Measurements from ENCODE around the gene HDAC4.

Gene HDAC4

GRCh38 chr2:239265681-239266433 lies 135.0 kb downstream of the HDAC4 start:
- no peak for DNase-seq (ENCODE audit: low read depth)
- TF ChIP-seq CTCF (conservative IDR thresholded peaks at IDR 0.05; ENCODE audit: low read depth, low read length), result no peak
- H3K4me3 ChIP-seq (ENCODE audit: low read depth, low read length), result no peak overlapping the region

GRCh38 chr2:239264838-239265651 lies 135.8 kb downstream of the HDAC4 start:
- H3K4me3 ChIP-seq (ENCODE audit: low read depth, low read length), result no peak overlapping the region
- peak; percentile 82 for DNase-seq (ENCODE audit: low read depth)
- peak; percentile 5 for TF ChIP-seq CTCF (conservative IDR thresholded peaks at IDR 0.05; ENCODE audit: low read depth, low read length)

GRCh38 chr2:239264492-239264837 lies 136.4 kb downstream of the HDAC4 start:
- no peak for TF ChIP-seq CTCF (conservative IDR thresholded peaks at IDR 0.05; ENCODE audit: low read depth, low read length)
- no peak overlapping the region for H3K4me3 ChIP-seq (ENCODE audit: low read depth, low read length)
- peak; percentile 84 for DNase-seq (ENCODE audit: low read depth)

GRCh38 chr2:239263669-239264491 lies 136.9 kb downstream of the HDAC4 start:
- H3K4me3 ChIP-seq (ENCODE audit: low read depth, low read length), result no peak overlapping the region
- TF ChIP-seq CTCF (conservative IDR thresholded peaks at IDR 0.05; ENCODE audit: low read depth, low read length), result peak; percentile 6
- peak; percentile 28 for DNase-seq (ENCODE audit: low read depth)

- H3K4me3 ChIP-seq (ENCODE audit: low read depth, low read length), result no peak overlapping the region
- no peak for TF ChIP-seq CTCF (conservative IDR thresholded peaks at IDR 0.05; ENCODE audit: low read depth, low read length)
- no peak for DNase-seq (ENCODE audit: low read depth)
Measured at GRCh38 chr2:239263231-239263630, 137.6 kb downstream of the HDAC4 start.

GRCh38 chr2:239262484-239263230 lies 138.2 kb downstream of the HDAC4 start:
- H3K4me3 ChIP-seq (ENCODE audit: low read depth, low read length), result no peak overlapping the region
- no peak for DNase-seq (ENCODE audit: low read depth)
- no peak for TF ChIP-seq CTCF (conservative IDR thresholded peaks at IDR 0.05; ENCODE audit: low read depth, low read length)

Measured in choroid plexus epithelial cell (primary cell).